ENCODE results near the gene ANO6. TPM values are rescaled to one million over a fixed set of nuclear protein-coding genes. Genes with fewer than 3 reads are reported as not detected.

The ANO6 gene
- total and polyA plus RNA-seq, 2 of the 4 experiments (the other 2 are of a cell fraction), result 21.6 to 41.0 TPM

DNA sequence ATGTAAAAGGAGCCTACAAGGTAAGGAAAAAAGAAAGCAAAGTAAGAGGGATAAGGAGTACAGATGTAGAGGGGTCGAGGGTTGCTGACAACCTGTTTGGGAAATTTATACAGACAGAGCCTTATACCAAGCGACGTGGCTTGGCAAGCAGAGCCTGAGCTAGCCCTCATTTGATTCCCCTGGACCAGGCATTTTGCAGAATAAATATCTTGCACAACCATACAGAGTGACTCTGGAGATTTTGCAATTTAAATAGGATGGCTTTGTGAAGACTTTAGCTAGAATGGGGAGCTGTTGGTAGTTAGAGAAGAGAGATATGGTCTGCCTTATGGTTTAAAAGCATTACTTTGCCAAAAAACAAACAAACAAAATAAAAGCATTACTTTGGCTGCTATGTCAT, 11.1 kb upstream of the ANO6 start:
- no TSS peak for BruUV-seq (replicated peaks)
- intact Hi-C loops (cut with micrococcal nuclease), result no loop called here
- Histone ChIP-seq H3K9me1 (ENCODE audit: insufficient read depth, low read length) (peaks cover 3% of the 10 kb centered on the region), H2BK5ac (ENCODE audit: low read depth, low read length, poor library complexity, severe bottlenecking) (no peak overlapping the region), H3K4ac (ENCODE audit: low read depth, low read length) (no peak overlapping the region), H2BK120ac (ENCODE audit: low read depth, low read length) (no peak overlapping the region), H3K4me3 (ENCODE audit: insufficient read depth, low read depth, low read length) (no peak overlapping the region), H2AK5ac (ENCODE audit: low read depth, low read length) (no peak overlapping the region), H4K20me1 (ENCODE audit: insufficient read depth, low read length) (no peaks in the 10 kb centered on the region), H3K27me3 (ENCODE audit: control insufficient read depth, insufficient read depth, low read length) (no peaks in the 10 kb centered on the region), H3K79me1 (ENCODE audit: low read depth in 1 of 2, low read length in 2 of 2) (no peaks in the 10 kb centered on the region; a peak in 2 of 4 replicates), H3K14ac (replicated peaks; ENCODE audit: low read depth, low read length) (no peak overlapping the region), H3K56ac (ENCODE audit: extremely low read depth, insufficient read depth, low read length) (no peak overlapping the region), H3K18ac (ENCODE audit: low read depth, low read length) (no peak overlapping the region), H3K9me3 (ENCODE audit: control insufficient read depth, insufficient read depth, low read length) (no peaks in the 10 kb centered on the region), H3K36me3 (ENCODE audit: control insufficient read depth, insufficient read depth, low read length) (no peaks in the 10 kb centered on the region), H4K91ac (ENCODE audit: insufficient read depth, low read depth, low read length) (no peak overlapping the region), H4K5ac (ENCODE audit: low read depth, low read length) (no peak overlapping the region), H2AK9ac (replicated peaks; ENCODE audit: low read depth, low read length, poor library complexity) (no peak overlapping the region), H3K23ac (ENCODE audit: low read depth, low read length) (no peak overlapping the region), H4K8ac (ENCODE audit: low read depth in 2 of 2, low read length in 2 of 2) (no peak overlapping the region), H3K4me1 (ENCODE audit: control insufficient read depth, insufficient read depth, low read length) (peaks cover 4% of the 10 kb centered on the region; the same call in 1 of the 2 replicates), H3K27ac (ENCODE audit: insufficient read depth, low read length) (no peak overlapping the region), H3K4me2 (ENCODE audit: low read depth, low read length) (no peak overlapping the region), H2AFZ (replicated peaks; ENCODE audit: low read length, poor library complexity) (no peak overlapping the region), H2BK15ac (ENCODE audit: low read depth, low read length) (no peak overlapping the region), H2BK20ac (ENCODE audit: low read depth, low read length) (no peak overlapping the region), H3K9ac (ENCODE audit: low read depth, low read length) (no peak overlapping the region)
- in situ Hi-C loops (cut with MboI; ENCODE audit: low sequenced_read_pairs), result no loop called here
- ATAC-seq (ENCODE audit: low read depth) (no peak), DNase-seq (no peak)
- dilution Hi-C loops (cut with HindIII; ENCODE audit: low sequenced_read_pairs, unreplicated experiment), result no loop called here
- WGBS, 2 experiments (ENCODE audit: extremely low coverage in 2 of 2, insufficient read length in 1 of 2), result 100% methylated on average over 1 of the region's 3 CpGs; no CpG with 5 or more reads in 1 of the 2 experiments
- TF ChIP-seq, protein P1, sequence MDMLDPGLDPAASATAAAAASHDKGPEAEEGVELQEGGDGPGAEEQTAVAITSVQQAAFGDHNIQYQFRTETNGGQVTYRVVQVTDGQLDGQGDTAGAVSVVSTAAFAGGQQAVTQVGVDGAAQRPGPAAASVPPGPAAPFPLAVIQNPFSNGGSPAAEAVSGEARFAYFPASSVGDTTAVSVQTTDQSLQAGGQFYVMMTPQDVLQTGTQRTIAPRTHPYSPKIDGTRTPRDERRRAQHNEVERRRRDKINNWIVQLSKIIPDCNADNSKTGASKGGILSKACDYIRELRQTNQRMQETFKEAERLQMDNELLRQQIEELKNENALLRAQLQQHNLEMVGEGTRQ (IDR thresholded peaks at IDR 0.05; ENCODE audit: low read depth, low read length), result no peak
- TF ChIP-seq POLR2A (IDR thresholded peaks at IDR 0.05; ENCODE audit: low read depth, low read length), result no peak
- ChIA-PET CTCF (no interaction called here), POLR2A (ENCODE audit: unreplicated experiment) (no interaction called here)

Measured in IMR-90 (cell line).